ENCODE measurements around the gene SYT13. TPM values are rescaled to one million over a fixed set of nuclear protein-coding genes. Genes with fewer than 3 reads are reported as not detected.
"Not testable (repeated sequence)": the region's sequence is repeated elsewhere in the genome, so short reads cannot be mapped to it uniquely, and the experiment has no call there.

The SYT13 gene
- polyA plus RNA-seq, 3 donors, result 0.33 to 2.5 TPM; not detected in 1

GRCh38 chr11:45316258-45316657 lies 30.1 kb upstream of the SYT13 start:
- WGBS, 3 donors, result 87 to 91% (median 87%) methylated on average over 9 of the region's 9 CpGs

GRCh38 chr11:45314900-45315299 lies 28.8 kb upstream of the SYT13 start:
- 86 to 92% (median 91%) methylated on average over 2 of the region's 2 CpGs for WGBS, 3 donors
- H3K27ac ChIP-seq (ENCODE audit: low read depth, low read length), result no peak overlapping the region

More at GRCh38 chr11:45316258-45316657, 30.1 kb upstream of the SYT13 start:
- no peak overlapping the region for H3K27ac ChIP-seq (ENCODE audit: low read depth, low read length)

GRCh38 chr11:45313171-45313865 lies 27.2 kb upstream of the SYT13 start:
- 81 to 90% (median 83%) methylated on average over 1 of the region's 1 CpG for WGBS, 3 donors
- no peak overlapping the region for H3K27ac ChIP-seq (ENCODE audit: low read depth, low read length)

GRCh38 chr11:45305874-45306623 lies 19.9 kb upstream of the SYT13 start:
- no peak overlapping the region for H3K27ac ChIP-seq (ENCODE audit: low read depth, low read length)
- WGBS, 3 donors, result 35 to 55% (median 48%) methylated on average over 5 of the region's 5 CpGs

GRCh38 chr11:45304992-45305335 lies 18.8 kb upstream of the SYT13 start:
- no peak overlapping the region for H3K27ac ChIP-seq (ENCODE audit: low read depth, low read length)
- 81 to 86% (median 86%) methylated on average over 4 of the region's 4 CpGs for WGBS, 3 donors

GRCh38 chr11:45304111-45304991 lies 18.2 kb upstream of the SYT13 start:
- WGBS, 3 donors, result 81 to 87% (median 86%) methylated on average over 15 of the region's 15 CpGs
- H3K27ac ChIP-seq (ENCODE audit: low read depth, low read length), result no peak overlapping the region

- no peak overlapping the region for H3K27ac ChIP-seq (ENCODE audit: low read depth, low read length)
- WGBS, 3 donors, result 82 to 91% (median 86%) methylated on average over 6 of the region's 6 CpGs
Observed at GRCh38 chr11:45303316-45303715, 17.2 kb upstream of the SYT13 start.

- 81 to 89% (median 84%) methylated on average over 7 of the region's 7 CpGs for WGBS, 3 donors
- H3K27ac ChIP-seq (ENCODE audit: low read depth, low read length), result no peak overlapping the region
Observed at GRCh38 chr11:45301537-45302246, 15.6 kb upstream of the SYT13 start.

- no peak overlapping the region for H3K27ac ChIP-seq (ENCODE audit: low read depth, low read length)
- WGBS, 3 donors, result 80 to 89% (median 88%) methylated on average over 3 of the region's 3 CpGs
Observed at GRCh38 chr11:45300715-45301114, 14.6 kb upstream of the SYT13 start.

GRCh38 chr11:45298718-45299117 lies 12.6 kb upstream of the SYT13 start:
- 48 to 55% (median 53%) methylated on average over 7 of the region's 7 CpGs for WGBS, 3 donors
- no peak overlapping the region for H3K27ac ChIP-seq (ENCODE audit: low read depth, low read length)

- no peak overlapping the region for H3K27ac ChIP-seq (ENCODE audit: low read depth, low read length)
- WGBS, 3 donors, result 70 to 74% (median 74%) methylated on average over 3 of the region's 3 CpGs
Observed at GRCh38 chr11:45296075-45296474, 9.9 kb upstream of the SYT13 start.

- 67 to 71% (median 69%) methylated on average over 4 of the region's 4 CpGs for WGBS, 3 donors
- no peak overlapping the region for H3K27ac ChIP-seq (ENCODE audit: low read depth, low read length)
Observed at GRCh38 chr11:45294499-45294898, 8.4 kb upstream of the SYT13 start.

- H3K27ac ChIP-seq (ENCODE audit: low read depth, low read length), result not testable (repeated sequence)
- 26 to 37% (median 28%) methylated on average over 11 of the region's 11 CpGs for whole genome bisulfite sequencing, 3 donors
Observed at GRCh38 chr11:45293566-45294192, 7.5 kb upstream of the SYT13 start.

- 93 to 100% (median 96%) methylated on average over 1 of the region's 1 CpG for WGBS, 3 donors
- H3K27ac ChIP-seq (ENCODE audit: low read depth, low read length), result no peak overlapping the region
Observed at GRCh38 chr11:45290586-45290985, 4.4 kb upstream of the SYT13 start.

- 54 to 62% (median 57%) methylated on average over 1 of the region's 1 CpG for WGBS, 3 donors
- H3K27ac ChIP-seq (ENCODE audit: low read depth, low read length), result no peak overlapping the region
Observed at GRCh38 chr11:45289369-45289768, 3.2 kb upstream of the SYT13 start.

- 35 to 67% (median 65%) methylated on average over 2 of the region's 2 CpGs for WGBS, 3 donors
- H3K27ac ChIP-seq (ENCODE audit: low read depth, low read length), result no peak overlapping the region
Observed at GRCh38 chr11:45288339-45288738, 2.2 kb upstream of the SYT13 start.

GRCh38 chr11:45287316-45287903 lies 1.3 kb upstream of the SYT13 start:
- 72 to 97% (median 73%) methylated on average over 3 of the region's 3 CpGs for WGBS, 3 donors
- no peak overlapping the region for H3K27ac ChIP-seq (ENCODE audit: low read depth, low read length)

Measured in adipose tissue (tissue), 3 donors.